Measurements from ENCODE around the gene GRAP2. TPM values are rescaled to one million over a fixed set of nuclear protein-coding genes. Genes with fewer than 3 reads are reported as not detected.

The GRAP2 gene
- total and polyA plus RNA-seq, 9 of the 15 experiments (the other 6 are each of a cell fraction or from before 2014, with no cell fraction given), result 4.8 to 88.7 (median 60.4) TPM

GRCh38 chr22:39980596-39980995 lies 79.7 kb downstream of the GRAP2 start:
- no peak overlapping the region for H3K27ac ChIP-seq (ENCODE audit: extremely low read depth, low read depth, low read length)
- no peak overlapping the region for H2AFZ ChIP-seq (ENCODE audit: low read depth, low read length)
- intact Hi-C loops (cut with micrococcal nuclease), result no loop called here
- no peaks in the 10 kb centered on the region for H3K36me3 ChIP-seq (ENCODE audit: control insufficient read depth, insufficient read depth, low read length)
- H3K9ac ChIP-seq (ENCODE audit: insufficient read depth in 1 of 2, low read depth in 2 of 2, low read length in 2 of 2), result no peak overlapping the region
- TF ChIP-seq ZNF140 (CRISPR knock-in tag; IDR thresholded peaks at IDR 0.05) (no peak), PHF20 (IDR thresholded peaks at IDR 0.05; ENCODE audit: partially characterized antibody) (no peak), NR3C1 (CRISPR knock-in tag; IDR thresholded peaks at IDR 0.05) (no peak), HMGXB4 (CRISPR knock-in tag; IDR thresholded peaks at IDR 0.05) (no peak), MYNN (IDR thresholded peaks at IDR 0.05) (no peak), MYNN (CRISPR knock-in tag; IDR thresholded peaks at IDR 0.05) (no peak), HMGN3 (IDR thresholded peaks at IDR 0.05; ENCODE audit: borderline replicate concordance, extremely low read depth, insufficient read length, low read depth, low read length) (no peak), ZFPM2 (CRISPR knock-in tag; IDR thresholded peaks at IDR 0.05) (no peak), PRPF4 (IDR thresholded peaks at IDR 0.05; ENCODE audit: insufficient read depth, low read depth, low read length, poor library complexity, severe bottlenecking) (no peak), ZBTB2 (IDR thresholded peaks at IDR 0.05) (no peak), ZNF445 (CRISPR knock-in tag; IDR thresholded peaks at IDR 0.05; ENCODE audit: low read depth) (no peak), RNF2 (IDR thresholded peaks at IDR 0.05) (no peak), ZNF121 (CRISPR knock-in tag; conservative IDR thresholded peaks at IDR 0.05) (no peak), FUS (optimal IDR thresholded peaks at IDR 0.05; ENCODE audit: low read depth, low read length) (no peak), USF2 (CRISPR knock-in tag; IDR thresholded peaks at IDR 0.05) (no peak), NBN (IDR thresholded peaks at IDR 0.05; ENCODE audit: low read depth) (no peak), CBFB (CRISPR knock-in tag; IDR thresholded peaks at IDR 0.05) (no peak), CBX8 (IDR thresholded peaks at IDR 0.05; ENCODE audit: borderline replicate concordance, extremely low read depth, low read depth, low read length, poor library complexity, severe bottlenecking) (no peak)
- no peaks in the 10 kb centered on the region for H3K9me1 ChIP-seq (ENCODE audit: control insufficient read depth, insufficient read depth, low read length)
- in situ Hi-C loops (cut with MboI), result no loop called here
- DNase-seq (ENCODE audit: extremely low read depth in 1 of 4, low spot score in 3 of 4) (no peak), FAIRE-seq (no peak), ATAC-seq (0 out of 3 replicates have a peak, but pooled peaks have one; percentile 27)
- ChIA-PET POLR2A (interaction anchor here (1.4 kb wide), 1 partner anchor 11 kb away, joined by 3 read pairs; no protein-coding TSS in a partner anchor), CTCF (ENCODE audit: low intra/inter-chr PET ratio) (no interaction called here)
- H3K4me2 ChIP-seq (ENCODE audit: insufficient read depth, low read length), result no peak overlapping the region
- H3K4me1 ChIP-seq (replicated peaks in 1 of 2; ENCODE audit: control insufficient read depth in 2 of 2, insufficient read depth in 2 of 2, low read length in 2 of 2), result peaks cover 2 to 12% of the 10 kb centered on the region in 2 experiments; a peak in 2 of 5 replicates
- H3K79me2 ChIP-seq (ENCODE audit: control insufficient read depth, insufficient read depth, low read length), result no peaks in the 10 kb centered on the region
- H3K9me3 ChIP-seq (replicated peaks; ENCODE audit: control insufficient read depth, insufficient read depth, low read depth, low read length), result no peaks in the 10 kb centered on the region
- no peaks in the 10 kb centered on the region for H3K27me3 ChIP-seq (ENCODE audit: control insufficient read depth in 2 of 2, insufficient read depth in 2 of 2, low read length in 2 of 2)
- no peaks in the 10 kb centered on the region for H4K20me1 ChIP-seq (replicated peaks; ENCODE audit: control insufficient read depth, insufficient read depth, low read length)
- no TSS peak for BruUV-seq (replicated peaks)
- no peak overlapping the region for H3K4me3 ChIP-seq
- WGBS (ENCODE audit: insufficient coverage, low coverage, missing lambda C conversion rate), result 69% methylated on average over 6 of the region's 6 CpGs

Measured in K562 (cell line).